GM12892 (cell line): Measurements from ENCODE around the gene CDC73.

Experiments used
- POLR2A ChIP-seq: IDR thresholded peaks from 2 replicates; pipeline ENCODE4 v1.6.1; 2011; ENCODE audit warnings: low read depth, low read length, control low read depth
- POLR2AphosphoS5 ChIP-seq: IDR thresholded peaks from 2 replicates; pipeline ENCODE4 v1.6.1; 2011; ENCODE audit warnings: low read depth, low read length, control low read depth
- TAF1 ChIP-seq: IDR thresholded peaks from 2 replicates; pipeline ENCODE4 v1.6.1; 2011; ENCODE audit warnings: low read depth, mild to moderate bottlenecking, control low read depth, low read length, borderline replicate concordance

GRCh38 chr1:193281894-193282293, 160.1 kb downstream of the CDC73 start:
- TF ChIP-seq POLR2A (no peak), POLR2AphosphoS5 (no peak), TAF1 (no peak)
